Suppressor macrophage treated with lipopolysaccharide for 4 hours (primary cell): ENCODE data around the gene ARID1B.
"Not testable (repeated sequence)": the region's sequence is repeated elsewhere in the genome, so short reads cannot be mapped to it uniquely, and the experiment has no call there.

Experiments
- DNase-seq: peaks from one replicate; pipeline ENCODE4 v3.0.0-alpha.2; 2020

The ARID1B gene

GRCh38 chr6:156972145-156972544 is 195.0 kb downstream of the ARID1B start:
- no peak for DNase-seq

DNA sequence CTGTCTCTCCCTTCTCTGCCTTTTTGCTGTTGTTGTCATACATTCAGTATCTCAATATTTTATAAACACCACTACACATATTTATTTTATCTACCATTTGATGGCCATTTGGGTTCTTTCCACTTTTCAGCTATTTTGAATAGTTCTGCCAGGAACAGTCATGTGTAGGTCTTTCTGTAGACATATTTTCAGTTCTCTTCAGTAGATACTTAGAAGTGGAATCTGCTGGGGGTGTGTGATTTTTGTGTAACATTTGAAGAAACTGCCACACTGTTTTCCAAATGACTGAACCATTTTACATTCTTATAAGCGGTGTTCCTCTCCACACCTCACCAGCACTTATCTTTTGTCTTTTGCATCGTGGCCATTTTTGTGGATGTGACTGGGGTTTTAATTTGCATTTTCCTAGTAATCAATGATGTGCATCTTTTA is 197.7 kb downstream of the ARID1B start:
- DNase-seq, result no peak

DNA sequence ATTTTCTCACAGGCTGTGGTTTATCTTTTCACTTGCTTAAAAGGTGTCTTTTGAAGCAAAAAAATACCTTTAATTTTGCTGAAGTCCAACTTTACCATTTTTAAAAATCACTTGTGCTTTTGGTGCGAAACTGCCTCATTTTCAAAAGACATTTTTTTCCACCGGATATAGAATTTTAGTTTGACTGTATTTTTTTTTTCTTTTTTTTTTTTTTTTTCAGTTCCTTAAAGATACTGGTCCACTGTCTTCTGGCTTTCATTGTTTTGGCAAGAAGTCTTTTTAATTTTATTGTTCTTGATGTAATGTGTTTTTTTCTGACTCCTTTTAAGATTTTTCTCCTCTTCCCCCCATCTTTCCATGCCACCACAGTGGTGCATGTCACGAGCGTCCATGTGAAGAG is 198.2 kb downstream of the ARID1B start:
- no peak for DNase-seq

DNA sequence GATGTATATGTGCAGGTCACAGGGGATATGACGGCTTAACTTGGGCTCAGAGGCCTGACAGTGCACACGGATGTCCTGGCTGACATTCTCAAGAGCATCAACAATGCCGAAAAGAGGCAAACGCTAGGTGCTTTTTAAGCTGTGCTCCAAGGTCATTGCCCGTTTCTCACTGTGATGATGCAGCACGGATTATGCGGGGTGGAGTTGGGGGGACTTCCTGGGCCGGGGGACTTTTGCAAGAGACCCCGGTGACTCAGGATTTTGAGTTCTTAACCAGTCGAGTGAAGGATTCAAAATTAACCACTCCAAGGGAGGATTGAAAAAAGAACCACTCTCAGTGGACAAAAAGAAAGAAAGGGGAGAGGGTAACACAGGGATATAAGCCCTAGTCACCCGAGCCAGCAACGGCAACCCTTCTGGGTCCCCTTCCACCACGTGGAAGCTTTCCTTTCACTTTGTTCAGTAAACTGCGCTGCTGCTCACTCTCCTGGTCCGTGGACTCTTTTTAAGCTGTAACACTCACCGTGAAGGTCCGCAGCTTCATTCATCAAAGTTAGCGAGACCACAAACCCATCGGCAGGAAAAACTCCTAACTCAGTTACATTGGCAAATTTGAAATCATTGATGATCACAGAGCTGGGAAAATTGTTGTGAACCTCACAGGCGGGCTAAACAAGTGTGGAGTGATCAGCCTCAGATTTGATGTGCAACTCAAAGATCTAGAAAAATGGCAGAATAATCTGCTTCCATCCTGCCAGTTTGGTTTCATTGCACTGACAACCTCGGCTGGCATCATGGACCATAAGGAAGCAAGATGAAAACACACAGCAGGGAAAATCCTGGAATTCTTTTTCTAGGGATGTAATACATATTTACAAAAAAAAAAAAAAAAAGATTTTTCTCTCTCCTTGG is 199.3 kb downstream of the ARID1B start:
- DNase-seq, result peak; percentile 27

DNA sequence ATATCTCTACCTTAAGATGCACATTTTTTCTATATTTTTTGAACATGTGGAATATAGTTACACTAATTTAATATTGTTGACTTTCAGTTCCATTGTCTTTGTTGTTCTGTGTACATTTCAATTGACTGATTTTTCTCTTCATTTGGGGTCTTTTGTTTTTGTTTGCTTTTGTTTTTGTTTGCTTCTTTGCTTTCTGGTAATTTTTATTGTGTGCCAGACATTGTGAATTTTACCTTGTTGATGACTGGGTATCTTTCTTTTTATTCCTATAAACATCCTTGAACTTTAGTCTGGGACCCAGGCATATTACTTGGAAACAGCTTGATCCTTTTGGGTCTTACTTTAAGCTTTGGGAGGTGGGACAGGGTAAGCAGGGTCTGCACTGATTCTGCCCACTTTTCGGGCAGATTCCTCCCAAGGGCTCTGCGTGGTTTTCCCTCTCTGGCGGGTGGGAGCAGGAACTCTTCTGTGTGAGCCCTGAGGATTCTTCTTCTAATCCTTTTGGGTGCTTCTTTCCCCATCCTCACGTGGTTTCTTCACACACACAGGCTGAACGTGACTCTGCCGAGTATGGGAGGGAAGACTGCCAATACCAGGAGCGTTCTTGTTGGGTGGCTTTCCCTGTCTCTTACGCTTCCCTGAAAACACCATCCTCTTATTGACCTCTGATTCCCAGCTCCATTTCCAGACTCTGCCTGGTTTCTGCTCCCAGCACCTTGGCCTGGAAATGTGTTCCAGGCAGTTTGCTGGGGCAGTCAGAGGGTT is 200.5 kb downstream of the ARID1B start:
- peak; percentile 23 for DNase-seq

GRCh38 chr6:156978948-156979347 is 201.8 kb downstream of the ARID1B start:
- DNase-seq, result no peak

- no peak for DNase-seq
Measured at GRCh38 chr6:156980515-156980914, 203.3 kb downstream of the ARID1B start.

- DNase-seq, result peak; percentile 10
Measured at GRCh38 chr6:156980948-156981347, 203.8 kb downstream of the ARID1B start.

GRCh38 chr6:156982168-156982567 is 205.0 kb downstream of the ARID1B start:
- DNase-seq, result peak; percentile 12

DNA sequence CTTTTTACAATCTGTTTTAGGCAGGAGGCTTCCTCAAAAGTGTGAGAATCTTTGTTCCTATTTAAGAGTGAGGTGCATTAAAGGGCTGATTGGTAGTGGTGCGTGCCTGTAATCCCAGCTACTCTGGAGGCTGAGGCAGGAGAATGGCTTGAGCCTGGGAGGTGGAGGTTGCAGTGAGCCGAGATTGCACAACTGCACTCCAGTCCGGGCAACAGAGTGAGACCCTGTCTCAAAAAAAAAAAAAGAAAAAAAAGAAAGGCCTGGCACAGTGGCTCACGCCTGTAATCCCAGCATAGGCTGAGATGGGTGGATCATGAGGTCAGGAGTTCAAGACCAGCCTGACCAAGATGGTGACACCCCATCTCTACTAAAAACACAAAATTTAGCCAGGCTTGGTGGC is 205.7 kb downstream of the ARID1B start:
- DNase-seq, result not testable (repeated sequence)

DNA sequence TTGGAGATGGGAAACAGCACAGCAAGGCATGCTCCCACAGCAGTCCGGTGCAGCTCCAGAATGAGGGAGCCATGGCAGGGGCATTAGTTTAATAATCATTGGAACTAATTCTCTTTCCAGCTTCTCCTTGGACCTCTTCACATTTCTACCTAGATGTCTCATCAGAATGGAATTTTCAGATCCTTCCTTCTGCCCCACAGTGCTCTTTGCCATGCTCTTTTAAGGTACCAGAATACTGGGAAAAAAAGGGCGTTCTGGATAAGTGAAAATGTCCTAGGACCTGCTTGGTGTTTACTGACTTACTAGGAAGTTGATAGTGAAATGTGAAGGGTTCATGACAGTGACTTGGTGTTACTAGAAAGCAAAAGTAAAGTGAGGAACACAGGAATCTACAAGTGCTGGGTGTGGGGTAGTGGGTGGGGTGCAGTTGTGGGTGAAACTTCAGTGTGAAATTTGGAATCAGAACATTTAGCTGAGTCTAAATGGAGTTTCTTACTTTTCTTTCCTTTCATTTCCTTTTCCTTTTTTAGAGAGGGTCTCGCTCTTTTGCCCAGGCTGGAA is 207.1 kb downstream of the ARID1B start:
- peak; percentile 39 for DNase-seq

GRCh38 chr6:156985309-156985708 is 208.1 kb downstream of the ARID1B start:
- DNase-seq, result no peak

GRCh38 chr6:156988276-156989158 is 211.3 kb downstream of the ARID1B start:
- DNase-seq, result peak; percentile 32

DNA sequence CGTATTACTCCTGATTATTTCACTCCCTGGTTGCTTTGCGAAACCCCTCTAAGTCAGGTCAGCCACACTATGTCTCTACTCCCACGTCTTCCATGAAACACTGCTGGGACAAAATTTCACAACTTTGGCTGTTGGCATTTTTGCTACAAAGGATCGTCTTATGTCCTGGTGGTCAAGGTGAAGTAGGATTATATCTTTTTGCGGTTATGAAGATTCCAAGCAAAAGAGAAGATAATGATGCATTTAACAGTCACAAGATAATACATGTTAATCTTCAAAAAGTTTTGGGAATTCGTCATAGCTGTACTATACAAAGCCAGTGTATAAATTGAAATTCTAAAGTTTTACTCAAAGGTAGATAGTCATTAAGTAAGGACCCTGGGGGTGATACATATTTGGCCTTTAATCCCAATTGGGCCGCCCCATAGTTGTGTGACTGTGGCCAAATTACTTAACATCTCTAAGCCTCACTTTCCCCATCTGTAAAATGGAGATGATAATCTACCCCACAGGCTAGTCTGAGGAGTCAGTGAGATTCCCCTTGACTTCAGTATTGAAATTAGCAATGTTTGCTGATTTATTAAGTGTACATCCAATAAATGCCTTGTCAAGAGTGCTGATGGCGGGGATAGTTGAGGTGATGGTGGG is 212.1 kb downstream of the ARID1B start:
- no peak for DNase-seq

GRCh38 chr6:156992020-156992804 is 215.0 kb downstream of the ARID1B start:
- DNase-seq, result no peak

- no peak for DNase-seq
Measured at GRCh38 chr6:156993713-156994112, 216.5 kb downstream of the ARID1B start.

GRCh38 chr6:156994215-156995076 is 217.3 kb downstream of the ARID1B start:
- DNase-seq, result no peak

DNA sequence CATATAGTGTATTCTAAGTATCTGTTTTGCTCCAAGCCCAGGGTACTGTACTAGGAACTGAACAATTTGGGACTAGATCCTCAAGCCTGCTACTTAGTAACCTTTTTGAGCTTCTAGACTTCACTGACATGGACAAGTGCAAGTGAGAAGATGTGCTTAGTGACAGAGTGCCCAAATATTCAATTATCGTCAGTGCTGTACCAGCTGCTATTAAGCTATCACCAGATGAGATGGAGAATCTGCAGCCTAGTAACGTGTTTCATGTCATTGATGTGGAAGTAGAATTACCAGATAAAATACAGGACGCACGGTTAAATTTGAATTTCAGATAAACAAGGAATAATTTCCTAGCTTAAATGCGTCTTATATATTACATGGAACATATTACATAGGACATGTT is 218.3 kb downstream of the ARID1B start:
- no peak for DNase-seq

- no peak for DNase-seq
Measured at GRCh38 chr6:156996265-156996664, 219.1 kb downstream of the ARID1B start.

- no peak for DNase-seq
Measured at GRCh38 chr6:156998794-156999330, 221.7 kb downstream of the ARID1B start.
